Measurements from ENCODE around the gene PKN1. TPM values are rescaled to one million over a fixed set of nuclear protein-coding genes. Genes with fewer than 3 reads are reported as not detected.

PKN1 gene
- polyA plus RNA-seq, 1 donor (not counting 4 experiments of a cell fraction or from before 2014, with no cell fraction given), result 0.62 TPM

- DNase-seq (ENCODE audit: low read depth, low spot score) (no peak), FAIRE-seq (no peak)
- Histone ChIP-seq H3K4me2 (ENCODE audit: control insufficient read depth, extremely low read depth, insufficient read depth, low read depth, low read length) (peak overlapping the region; percentile 27), H3K4me1 (ENCODE audit: control insufficient read depth, extremely low read depth, insufficient read depth, low read length) (peaks cover 26% of the 10 kb centered on the region), H3K27ac (ENCODE audit: control insufficient read depth, insufficient read depth, low read length) (no peak overlapping the region), H3K9ac (ENCODE audit: control insufficient read depth, extremely low read depth, insufficient read depth, low read length) (no peak overlapping the region), H3K36me3 (ENCODE audit: control insufficient read depth in 2 of 2, extremely low read depth in 1 of 2, insufficient read depth in 2 of 2, low read length in 2 of 2) (peaks cover 6 to 24% of the 10 kb centered on the region in 2 experiments), H4K20me1 (ENCODE audit: control insufficient read depth, extremely low read depth, insufficient read depth, low read length) (peaks cover 5% of the 10 kb centered on the region), H3K79me2 (ENCODE audit: control insufficient read depth, insufficient read depth, low read length) (no peaks in the 10 kb centered on the region), H3K27me3 (ENCODE audit: control insufficient read depth, extremely low read depth, insufficient read depth, low read length) (peaks cover 6% of the 10 kb centered on the region), H3K9me1 (ENCODE audit: control insufficient read depth, extremely low read depth, insufficient read depth, low read length) (no peaks in the 10 kb centered on the region), H3K4me3 (ENCODE audit: control insufficient read depth in 2 of 3, extremely low read depth in 1 of 3, insufficient read depth in 2 of 3, low read depth in 1 of 3, low read length in 3 of 3) (no peak overlapping the region), H3K9me3 (ENCODE audit: control insufficient read depth, low read depth, low read length) (no peaks in the 10 kb centered on the region), H2AFZ (ENCODE audit: control insufficient read depth, low read length) (no peak overlapping the region)
- no peak for TF ChIP-seq EZH2 (IDR thresholded peaks at IDR 0.05; ENCODE audit: low read length)
- no peak for TF ChIP-seq CTCF (optimal IDR thresholded peaks at IDR 0.05 in 1 of 3, IDR thresholded peaks at IDR 0.05 in 1 of 3, conservative IDR thresholded peaks at IDR 0.05 in 1 of 3; ENCODE audit: extremely low read depth in 1 of 3, insufficient read depth in 2 of 3, low read length in 3 of 3)
- dilution Hi-C loops (cut with MboI; ENCODE audit: extremely low pct_ligation_motif_present, low sequenced_read_pairs), result no loop called here
Observed at GRCh38 chr19:14474827-14475226, 41.7 kb downstream of the PKN1 start.

- H3K27ac ChIP-seq (ENCODE audit: control insufficient read depth, insufficient read depth, low read length), result peak within 1 kb of the TSS; percentile 13
- no peak within 1 kb of the TSS for H2AFZ ChIP-seq (ENCODE audit: control insufficient read depth, low read length)
- H3K79me2 ChIP-seq (ENCODE audit: control insufficient read depth, insufficient read depth, low read length), result no peaks in the 10 kb centered on the region
- H3K4me1 ChIP-seq (ENCODE audit: control insufficient read depth, extremely low read depth, insufficient read depth, low read length), result peaks cover 26% of the 10 kb centered on the region
- H3K36me3 ChIP-seq (ENCODE audit: control insufficient read depth in 2 of 2, extremely low read depth in 1 of 2, insufficient read depth in 2 of 2, low read length in 2 of 2), result peaks cover 13 to 30% of the 10 kb centered on the region in 2 experiments
- no peak for FAIRE-seq
- TF ChIP-seq CTCF (optimal IDR thresholded peaks at IDR 0.05 in 1 of 3, IDR thresholded peaks at IDR 0.05 in 1 of 3, conservative IDR thresholded peaks at IDR 0.05 in 1 of 3; ENCODE audit: extremely low read depth in 1 of 3, insufficient read depth in 2 of 3, low read length in 3 of 3) (peak; percentile 14 to 54 (median 50)), EZH2 (IDR thresholded peaks at IDR 0.05; ENCODE audit: low read length) (no peak)
- H3K4me3 ChIP-seq (ENCODE audit: control insufficient read depth in 2 of 3, extremely low read depth in 1 of 3, insufficient read depth in 2 of 3, low read depth in 1 of 3, low read length in 3 of 3), result no peak within 1 kb of the TSS
- no peaks in the 10 kb centered on the region for H3K9me3 ChIP-seq (ENCODE audit: control insufficient read depth, low read depth, low read length)
- no peak for DNase-seq (ENCODE audit: low read depth, low spot score)
- peak within 1 kb of the TSS; percentile 27 for H3K4me2 ChIP-seq (ENCODE audit: control insufficient read depth, extremely low read depth, insufficient read depth, low read depth, low read length)
- H3K9ac ChIP-seq (ENCODE audit: control insufficient read depth, extremely low read depth, insufficient read depth, low read length), result no peak within 1 kb of the TSS
- H4K20me1 ChIP-seq (ENCODE audit: control insufficient read depth, extremely low read depth, insufficient read depth, low read length), result peaks cover 5% of the 10 kb centered on the region
- no peaks in the 10 kb centered on the region for H3K9me1 ChIP-seq (ENCODE audit: control insufficient read depth, extremely low read depth, insufficient read depth, low read length)
- H3K27me3 ChIP-seq (ENCODE audit: control insufficient read depth, extremely low read depth, insufficient read depth, low read length), result peaks cover 6% of the 10 kb centered on the region
- dilution Hi-C loops (cut with MboI; ENCODE audit: extremely low pct_ligation_motif_present, low sequenced_read_pairs), result no loop called here
Observed at GRCh38 chr19:14475251-14476073, 42.4 kb downstream of the PKN1 start, which contains the start of gene PTGER1. Gene PTGER1, minus strand, starts transcription at chr19:14475354. Its CDS starts 1,034 bp downstream, at chr19:14474320.
